Measurements from ENCODE around the gene ITSN1.

Gene ITSN1

GRCh38 chr21:33817138-33817537 lies 174.8 kb downstream of the ITSN1 start:
- FAIRE-seq (no peak), DNase-seq (ENCODE audit: insufficient read length, low spot score) (no peak)
- TF ChIP-seq CTCF (IDR thresholded peaks at IDR 0.05; ENCODE audit: insufficient read depth, missing control alignments): no peak

GRCh38 chr21:33817663-33818451 lies 175.6 kb downstream of the ITSN1 start:
- no peak for FAIRE-seq
- no peak for DNase-seq (ENCODE audit: insufficient read length, low spot score)
- no peak for TF ChIP-seq CTCF (IDR thresholded peaks at IDR 0.05; ENCODE audit: insufficient read depth, missing control alignments)

DNA sequence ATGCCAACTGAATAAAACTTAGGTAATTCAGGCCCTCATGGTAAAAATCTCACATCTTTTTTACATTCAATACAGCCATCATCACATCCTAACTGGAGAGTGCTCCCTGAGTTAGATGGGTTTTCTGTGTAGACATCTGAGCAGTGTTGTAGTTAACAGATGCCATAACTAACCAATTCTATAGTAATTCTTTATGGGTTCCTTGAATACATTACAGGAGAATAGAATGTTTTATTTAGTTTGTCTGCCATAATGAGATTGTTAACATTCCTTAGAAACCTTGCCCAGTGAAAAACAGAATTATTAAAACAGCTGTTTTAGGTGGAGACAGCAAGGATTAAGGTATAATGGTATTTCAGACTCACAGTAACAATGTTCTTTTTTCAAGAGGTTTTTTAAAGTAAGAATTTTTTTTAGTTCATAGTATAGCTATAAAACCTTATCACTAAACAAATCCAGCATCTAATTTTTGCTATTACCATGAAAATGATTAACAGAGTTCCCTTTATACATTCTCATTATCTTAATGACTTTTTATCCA lies 178.0 kb downstream of the ITSN1 start:
- FAIRE-seq: no peak
- no peak for TF ChIP-seq CTCF (IDR thresholded peaks at IDR 0.05; ENCODE audit: insufficient read depth, missing control alignments)
- DNase-seq (ENCODE audit: insufficient read length, low spot score): no peak

DNA sequence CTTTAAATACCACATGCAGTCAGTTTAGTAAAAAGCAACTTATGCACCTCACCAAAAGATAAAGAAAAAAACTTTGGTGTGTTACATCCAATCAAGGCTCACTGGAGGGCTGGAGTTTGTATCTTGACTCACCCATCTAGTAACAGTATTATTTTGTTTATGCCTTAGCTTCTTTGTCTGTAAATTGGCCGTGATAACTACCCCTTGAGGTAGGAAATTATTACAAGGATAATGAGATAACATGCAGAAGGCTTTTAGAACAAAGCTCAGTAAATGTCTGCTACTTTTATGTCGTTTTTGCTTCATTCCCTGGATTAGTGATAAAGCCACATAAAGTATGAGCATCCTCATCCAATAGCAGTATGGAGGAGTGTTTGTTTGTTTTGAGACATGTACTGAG lies 178.5 kb downstream of the ITSN1 start:
- FAIRE-seq (no peak), DNase-seq (ENCODE audit: insufficient read length, low spot score) (no peak)
- TF ChIP-seq CTCF (IDR thresholded peaks at IDR 0.05; ENCODE audit: insufficient read depth, missing control alignments): no peak

DNA sequence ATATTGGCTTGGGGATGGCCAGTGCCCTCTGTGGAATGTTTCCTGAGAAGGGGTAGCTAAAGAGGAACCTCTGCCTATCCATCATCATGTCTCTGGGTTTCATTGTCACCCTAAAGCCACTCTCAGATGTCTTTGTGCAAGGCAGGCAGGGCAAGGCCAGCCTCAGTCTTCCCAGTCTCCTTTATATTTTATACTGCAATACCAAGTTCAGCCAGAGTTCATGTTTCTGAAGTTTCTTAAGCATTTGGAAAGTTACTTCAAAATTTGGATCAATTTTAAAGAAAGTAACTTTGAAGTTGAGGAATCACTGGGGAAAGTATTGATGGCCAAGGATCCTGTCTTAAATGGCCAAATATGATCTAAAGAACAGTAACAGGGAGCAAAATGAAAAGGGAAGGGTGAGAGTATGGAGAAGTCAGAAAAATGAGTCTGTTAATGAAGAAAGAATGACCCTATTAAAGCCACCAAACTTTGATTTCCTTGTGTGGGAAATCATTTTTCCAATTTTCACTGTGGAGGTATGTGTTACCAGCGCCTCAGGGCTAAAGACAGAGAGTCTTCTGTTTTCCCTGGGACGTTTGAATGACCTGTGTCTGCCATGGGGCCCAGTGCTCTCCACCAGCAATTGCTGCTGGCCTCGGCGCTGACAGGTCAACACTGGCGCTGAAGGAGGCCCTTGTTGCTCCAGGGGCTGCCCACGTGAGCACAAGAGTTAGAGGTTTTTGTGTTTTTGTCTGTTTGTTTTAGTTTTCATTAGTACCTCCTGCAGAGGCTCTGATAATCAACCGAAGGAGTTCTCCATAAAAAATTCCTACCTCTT lies 179.4 kb downstream of the ITSN1 start:
- DNase-seq (ENCODE audit: insufficient read length, low spot score) (no peak), FAIRE-seq (no peak)
- no peak for TF ChIP-seq CTCF (IDR thresholded peaks at IDR 0.05; ENCODE audit: insufficient read depth, missing control alignments)

- FAIRE-seq: no peak
- DNase-seq (ENCODE audit: insufficient read length, low spot score): no peak
- no peak for TF ChIP-seq CTCF (IDR thresholded peaks at IDR 0.05; ENCODE audit: insufficient read depth, missing control alignments)
Measured at GRCh38 chr21:33824156-33824941, 182.0 kb downstream of the ITSN1 start.

All from D721Med (cell line).